Measurements from ENCODE around the gene SERP1.

Gene SERP1

GRCh38 chr3:150546226-150547044 is at the start of gene SERP1, which contains the start of gene EIF2A:
TSS of gene SERP1 (minus strand) at chr3:150546496. CDS start at chr3:150546135, 361 bp downstream.
TSS of gene EIF2A (plus strand) at chr3:150546787. CDS start at chr3:150546803, 16 bp downstream.
- peak; percentile 99 for DNase-seq

- no peak for DNase-seq
Observed at GRCh38 chr3:150594150-150594549, 47.9 kb upstream of the SERP1 start.

GRCh38 chr3:150589759-150590158 is 43.5 kb upstream of the SERP1 start:
- DNase-seq, result no peak

GRCh38 chr3:150588027-150588830 is 41.9 kb upstream of the SERP1 start:
- no peak for DNase-seq

GRCh38 chr3:150583028-150583427 is 36.7 kb upstream of the SERP1 start:
- no peak for DNase-seq

- no peak for DNase-seq
Observed at GRCh38 chr3:150582620-150583019, 36.3 kb upstream of the SERP1 start.

- no peak for DNase-seq
Observed at GRCh38 chr3:150581174-150581573, 34.9 kb upstream of the SERP1 start.

GRCh38 chr3:150577855-150578254 is 31.6 kb upstream of the SERP1 start:
- DNase-seq, result no peak

- no peak for DNase-seq
Observed at GRCh38 chr3:150567328-150567727, 21.0 kb upstream of the SERP1 start.

GRCh38 chr3:150564243-150564642 is 17.9 kb upstream of the SERP1 start:
- no peak for DNase-seq

- DNase-seq, result no peak
Observed at GRCh38 chr3:150557725-150558124, 11.4 kb upstream of the SERP1 start.

GRCh38 chr3:150556792-150557191 is 10.5 kb upstream of the SERP1 start:
- no peak for DNase-seq

GRCh38 chr3:150555859-150556436 is 9.7 kb upstream of the SERP1 start:
- DNase-seq, result no peak

GRCh38 chr3:150547045-150547741 is 897 bp upstream of the SERP1 start:
- DNase-seq, result no peak

GRCh38 chr3:150545419-150546225 is 674 bp downstream of the SERP1 start:
- DNase-seq, result no peak

- no peak for DNase-seq
Observed at GRCh38 chr3:150544726-150545125, 1.6 kb downstream of the SERP1 start.

GRCh38 chr3:150544041-150544440 is 2.3 kb downstream of the SERP1 start:
- peak; percentile 53 for DNase-seq

GRCh38 chr3:150543531-150543930 is 2.8 kb downstream of the SERP1 start:
- no peak for DNase-seq

- no peak for DNase-seq
Observed at GRCh38 chr3:150543128-150543527, 3.2 kb downstream of the SERP1 start.

- no peak for DNase-seq
Observed at GRCh38 chr3:150540991-150541390, 5.3 kb downstream of the SERP1 start.

GRCh38 chr3:150540297-150540696 is 6.0 kb downstream of the SERP1 start:
- DNase-seq, result no peak

All from NCI-H226 (cell line).